Gastroesophageal sphincter (tissue), 3 donors: ENCODE data around the gene PYCARD.

Experiments used
- CTCF ChIP-seq, 4 experiments: fragments of 200-600 bp in 2 of 4; fragments of 450-650 bp in 2 of 4; sonication (generic) in 1 of 4; IDR thresholded peaks; one replicate each; pipeline ENCODE4 v1.5.1; 2017 to 2019; ENCODE audit warnings: antibody characterized with exemption in 4 of 4, mild to moderate bottlenecking in 2 of 4, moderate library complexity in 2 of 4
- EP300 ChIP-seq: sonication (generic); formaldehyde crosslinking; IDR thresholded peaks from one replicate; pipeline ENCODE4 v1.6.1; 2017; ENCODE audit warnings: antibody characterized with exemption, mild to moderate bottlenecking
- POLR2A ChIP-seq, 2 donors: fragments of 450-650 bp; IDR thresholded peaks; one replicate each; pipeline ENCODE4 v1.6.1; 2017; ENCODE audit warnings: antibody characterized with exemption in 2 of 2, mild to moderate bottlenecking in 2 of 2, moderate library complexity in 1 of 2
- POLR2AphosphoS5 ChIP-seq: sonication (generic); formaldehyde crosslinking; IDR thresholded peaks from one replicate; pipeline ENCODE4 v1.6.1; 2017; ENCODE audit warnings: antibody characterized with exemption

GRCh38 chr16:31225193-31225592 lies 22.6 kb upstream of the PYCARD start:
- TF ChIP-seq CTCF (IDR thresholded peaks at IDR 0.05) (no peak), POLR2A (IDR thresholded peaks at IDR 0.05) (no peak), POLR2AphosphoS5 (no peak), EP300 (no peak)
